GM21723 (cell line): Measurements from ENCODE around the gene CRB2.

Source experiments
- ATAC-seq: cut with Tn5 transposase; IDR thresholded peaks from one replicate; pipeline ENCODE4 v1.9.1; 2021; ENCODE audit warnings: mild to moderate bottlenecking, moderate library complexity; ENCODE audit not compliant: unreplicated experiment

Gene CRB2

DNA sequence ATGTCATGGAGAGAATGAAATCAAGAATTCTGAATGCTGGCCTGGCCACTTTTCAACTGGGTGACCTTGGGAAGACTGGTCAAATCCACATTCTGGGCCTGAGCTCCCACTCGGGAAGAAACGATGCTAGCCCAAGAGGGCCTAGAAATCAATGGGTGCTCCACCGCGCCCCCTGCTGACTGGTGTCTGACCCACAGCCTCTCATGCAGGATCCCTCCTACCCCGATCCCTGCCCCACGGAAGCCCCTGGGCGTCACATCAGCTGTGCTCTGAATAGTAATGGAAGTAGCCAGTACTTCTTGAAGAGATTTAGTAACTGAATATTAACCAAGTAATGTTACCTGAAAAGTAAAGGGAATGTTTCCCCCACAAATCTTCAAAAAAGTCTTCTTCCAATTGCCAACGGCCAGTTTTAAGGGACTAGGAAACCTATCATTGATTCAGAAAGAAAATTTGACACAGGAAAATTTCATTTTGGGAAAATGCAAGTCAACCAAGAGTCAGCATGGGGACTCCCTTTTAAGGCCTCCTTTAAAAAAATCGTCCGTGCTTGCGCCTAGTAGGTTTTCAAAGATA is 43.9 kb downstream of the CRB2 start:
- no peak for ATAC-seq

DNA sequence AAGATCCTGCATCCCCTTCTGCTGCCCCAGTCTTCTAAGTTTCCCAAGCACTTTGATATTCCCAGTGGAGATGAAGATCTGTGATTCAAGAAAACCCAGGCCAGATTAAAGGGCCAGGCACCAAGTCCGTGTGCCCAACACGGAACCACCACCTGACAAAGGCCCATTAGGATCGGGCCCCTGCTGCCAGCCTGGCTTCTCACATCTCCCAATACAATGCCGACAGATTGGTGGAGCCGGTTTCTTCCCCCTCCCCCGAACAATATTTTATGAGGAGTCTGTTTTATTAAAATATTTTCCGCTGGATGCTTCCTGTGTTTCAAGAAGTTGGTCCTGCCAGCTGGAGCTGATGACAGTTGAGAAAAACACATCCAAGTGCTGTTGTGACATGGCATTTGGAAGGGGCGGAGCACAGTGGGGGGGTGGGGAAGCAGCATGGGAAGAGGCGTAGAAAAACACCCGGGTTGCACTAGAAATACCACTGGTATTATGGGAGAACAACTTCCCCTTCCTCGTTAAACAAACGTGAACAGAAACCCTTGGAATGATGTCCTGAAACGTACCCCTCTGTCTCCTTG is 45.0 kb downstream of the CRB2 start:
- no peak for ATAC-seq

DNA sequence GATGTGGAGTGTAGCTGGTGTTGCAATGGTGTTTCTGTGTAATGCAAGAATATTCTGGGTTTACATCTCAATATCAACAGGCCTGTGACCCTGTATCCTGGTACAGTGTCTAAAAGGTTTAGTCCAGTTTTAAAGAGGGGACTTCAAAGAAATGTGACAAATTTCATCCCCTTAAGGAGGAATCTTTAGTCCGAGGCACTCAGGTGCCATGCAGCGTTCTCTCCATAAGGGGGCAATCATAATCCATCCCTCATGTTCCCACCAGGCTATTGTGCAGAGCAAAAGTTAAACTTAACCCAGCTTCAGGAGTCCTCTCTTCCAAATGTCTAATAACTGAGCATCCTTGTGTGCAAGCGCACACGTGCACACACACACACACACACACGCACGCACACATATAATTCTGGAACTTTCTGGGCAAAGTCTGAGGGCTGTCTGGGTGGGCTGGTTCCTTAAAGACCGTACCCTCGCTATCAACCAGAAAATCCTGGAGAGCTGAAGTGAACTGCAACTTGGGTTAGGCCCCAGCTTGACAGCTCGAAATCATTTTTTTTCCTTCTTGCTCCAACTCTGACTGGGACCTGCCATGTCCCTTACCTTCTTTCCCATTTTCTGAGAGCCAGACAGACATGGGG is 46.0 kb downstream of the CRB2 start:
- ATAC-seq = no peak

DNA sequence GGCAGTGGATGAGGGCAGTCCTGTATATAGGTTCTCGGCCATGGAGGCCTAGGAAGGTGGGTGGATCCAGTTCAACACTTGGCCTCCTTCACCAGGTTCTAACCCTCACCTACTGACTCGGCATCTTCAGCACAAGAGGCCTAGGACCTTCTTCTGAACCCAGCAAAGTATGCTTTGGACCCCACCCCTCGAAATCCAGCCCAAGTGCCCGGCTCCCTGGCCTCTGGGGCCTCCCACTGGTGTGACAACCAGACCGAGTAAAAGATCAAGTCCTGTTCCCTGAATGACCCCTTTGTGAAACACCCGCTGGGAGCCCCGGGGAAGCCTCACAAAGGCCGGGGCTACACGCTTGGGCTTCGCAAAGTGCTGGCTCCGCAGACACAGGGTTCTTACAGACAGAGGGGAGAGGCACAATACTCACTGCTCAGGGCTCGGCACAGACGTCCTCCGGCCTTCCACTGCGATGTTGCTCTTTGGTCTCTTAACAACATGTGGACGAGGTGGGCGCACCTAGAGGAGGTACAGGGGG is 47.0 kb downstream of the CRB2 start:
- no peak for ATAC-seq

DNA sequence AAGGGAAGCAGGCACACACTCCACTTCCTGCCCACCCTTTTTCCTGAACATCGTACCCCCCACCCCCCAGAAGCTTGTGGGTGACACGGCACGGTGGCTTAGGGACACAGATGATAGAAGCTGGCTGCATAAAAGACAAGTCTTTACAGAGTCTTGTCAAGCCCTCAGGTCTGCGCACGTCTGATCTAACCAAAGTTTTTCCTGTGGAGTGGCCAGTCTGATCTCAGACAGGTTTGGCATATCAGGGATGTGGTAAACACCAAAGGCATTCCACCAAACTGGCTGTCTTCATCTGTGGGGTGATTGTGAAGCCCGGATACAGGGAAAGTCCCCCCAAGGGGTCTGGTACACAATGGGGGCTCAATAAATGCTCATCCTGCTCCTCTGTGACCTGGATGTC is 50.0 kb downstream of the CRB2 start:
- ATAC-seq = no peak

DNA sequence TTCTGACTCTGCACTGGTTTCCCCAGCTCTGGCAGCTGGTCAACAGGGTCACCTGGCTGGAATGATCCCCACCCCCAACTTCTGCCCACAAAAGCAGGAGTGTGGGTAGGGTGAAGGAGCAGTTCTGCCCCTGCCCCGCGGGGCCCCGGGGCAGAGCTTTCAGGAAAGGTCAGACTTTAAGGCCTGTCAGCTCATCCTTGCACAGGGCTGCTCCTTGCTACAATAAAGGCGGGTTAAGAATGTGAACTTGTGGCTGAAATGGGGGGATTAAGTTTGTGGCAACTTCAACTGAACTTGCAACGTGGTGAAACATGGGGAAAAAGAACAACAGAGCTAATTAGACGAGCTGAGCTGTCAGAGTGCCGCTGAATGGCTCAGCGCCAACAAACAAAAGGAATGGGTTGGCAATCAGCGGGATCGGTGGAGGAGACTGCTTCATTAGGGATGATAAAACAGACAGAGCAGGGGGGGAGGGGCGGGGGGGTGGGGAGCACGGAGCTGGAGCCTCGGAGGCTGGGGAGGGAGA is 50.8 kb downstream of the CRB2 start:
- ATAC-seq = no peak

DNA sequence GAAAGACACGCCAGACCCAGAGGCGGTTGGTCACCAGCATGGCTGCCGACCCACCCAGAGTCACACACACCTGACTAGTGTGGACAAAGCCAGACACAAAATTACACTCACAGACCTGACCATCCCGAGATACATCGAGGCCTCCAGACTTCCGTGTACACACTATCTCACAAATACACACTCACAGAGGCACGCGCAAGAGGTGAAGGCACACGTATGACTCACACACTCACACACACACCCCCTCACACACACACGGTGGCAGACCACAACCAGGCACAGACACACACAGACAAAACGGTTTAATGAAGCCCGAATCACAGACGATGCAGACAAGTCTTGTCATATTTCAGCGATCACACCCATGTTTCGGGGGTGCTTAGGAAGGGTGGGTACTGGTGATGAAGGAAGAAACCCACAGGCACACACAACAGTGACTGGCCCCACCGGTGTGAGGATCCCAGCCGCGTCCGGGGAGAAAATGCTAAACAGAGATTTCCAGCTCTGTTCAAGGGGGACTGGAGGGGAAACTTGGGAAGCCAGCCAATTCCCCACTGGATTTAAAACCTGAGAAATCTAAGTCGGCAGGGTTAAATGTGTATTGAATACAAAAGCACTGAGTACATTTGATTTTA is 51.3 kb downstream of the CRB2 start:
- ATAC-seq = no peak

DNA sequence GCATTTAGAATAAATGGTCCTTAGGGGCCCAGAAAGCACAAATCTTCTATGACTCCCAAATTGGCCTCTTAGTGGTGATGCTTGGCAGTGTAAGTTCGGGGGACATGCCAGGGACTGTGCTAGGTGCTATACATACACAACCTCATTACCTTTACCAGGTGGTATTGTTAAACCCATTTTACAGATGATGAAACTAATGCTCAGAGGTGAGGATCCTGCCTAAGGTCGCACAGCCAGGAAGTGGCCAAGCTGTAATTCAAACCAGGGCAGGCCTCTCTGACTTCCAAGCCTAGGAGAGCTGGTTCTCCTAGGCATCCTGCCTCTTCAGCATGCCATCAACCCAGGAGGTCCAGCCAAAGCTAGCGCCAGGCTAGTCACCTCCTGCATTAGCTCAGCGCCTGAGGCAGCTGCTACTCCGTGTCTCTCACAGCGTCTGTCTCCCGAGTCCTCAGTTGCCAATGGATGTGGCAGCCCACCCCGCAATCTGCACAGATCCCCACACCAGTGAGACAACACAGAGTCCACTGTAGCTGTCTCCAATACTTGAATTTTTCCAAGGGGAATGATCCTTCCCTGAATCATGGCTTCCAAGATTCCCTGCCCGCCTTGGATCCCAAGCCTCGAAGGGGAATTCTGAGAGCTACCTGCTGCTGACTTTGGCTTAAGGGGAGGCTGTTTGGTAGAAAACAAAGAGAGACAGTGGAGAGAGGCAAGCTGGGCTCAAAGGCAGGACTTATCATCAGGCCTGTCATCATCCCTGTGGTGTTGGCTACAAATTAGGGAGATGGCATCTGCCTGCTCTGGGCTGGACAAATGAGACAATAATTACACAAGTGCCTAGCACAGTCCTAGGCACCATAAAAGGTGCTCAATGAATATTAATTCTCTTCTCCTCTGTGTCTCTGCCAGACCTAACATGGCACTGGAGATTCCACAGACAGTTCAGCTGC is 52.6 kb downstream of the CRB2 start:
- no peak for ATAC-seq

DNA sequence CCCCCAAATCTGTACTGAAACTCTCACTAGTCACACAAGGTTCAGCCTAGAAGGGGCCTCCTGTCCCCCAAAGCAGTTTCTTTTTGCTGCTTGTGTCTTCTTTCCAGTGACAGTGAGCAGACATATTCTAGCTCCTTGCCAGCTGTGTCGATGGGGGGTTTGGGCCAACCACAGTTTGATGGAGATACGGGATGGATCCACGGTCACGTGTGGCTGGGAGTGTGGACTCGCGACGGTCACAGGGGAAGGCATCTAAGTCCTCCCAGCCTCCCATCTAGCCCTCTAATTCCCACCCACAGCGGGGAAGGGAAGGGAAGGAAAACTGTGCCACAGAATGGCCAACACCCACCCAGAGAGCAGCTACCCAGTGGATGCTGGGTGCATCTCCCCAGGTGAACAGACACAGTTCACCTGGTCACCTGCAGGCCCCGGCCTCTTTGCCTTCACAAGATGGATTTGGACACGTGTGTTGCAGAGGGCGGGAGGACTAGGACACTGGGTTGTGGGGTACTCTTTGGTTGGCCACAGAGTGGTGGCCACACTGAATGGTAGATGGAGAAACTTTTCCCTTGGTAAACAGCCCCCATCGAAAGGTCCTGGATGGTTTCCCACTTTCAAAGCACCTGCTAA is 54.4 kb downstream of the CRB2 start:
- ATAC-seq = no peak

DNA sequence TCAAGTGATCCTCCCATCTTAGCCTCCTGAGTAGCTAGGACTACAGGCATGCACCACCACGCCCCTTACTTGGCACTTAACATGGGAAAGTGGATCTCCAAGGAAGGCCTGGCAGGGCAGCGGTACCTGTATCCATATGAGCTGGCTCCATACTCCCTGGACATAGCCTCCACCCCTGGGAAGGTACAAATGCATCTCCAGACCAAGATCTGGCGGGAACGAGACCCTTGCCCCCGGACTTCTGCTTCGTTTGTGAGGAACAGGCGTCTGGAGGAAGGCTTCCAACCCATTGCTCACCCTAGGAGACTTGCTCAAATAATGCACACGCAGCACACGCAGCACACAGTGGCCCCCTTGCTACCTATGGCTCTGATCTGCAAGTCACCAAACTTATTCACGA is 55.2 kb downstream of the CRB2 start:
- ATAC-seq = no peak

DNA sequence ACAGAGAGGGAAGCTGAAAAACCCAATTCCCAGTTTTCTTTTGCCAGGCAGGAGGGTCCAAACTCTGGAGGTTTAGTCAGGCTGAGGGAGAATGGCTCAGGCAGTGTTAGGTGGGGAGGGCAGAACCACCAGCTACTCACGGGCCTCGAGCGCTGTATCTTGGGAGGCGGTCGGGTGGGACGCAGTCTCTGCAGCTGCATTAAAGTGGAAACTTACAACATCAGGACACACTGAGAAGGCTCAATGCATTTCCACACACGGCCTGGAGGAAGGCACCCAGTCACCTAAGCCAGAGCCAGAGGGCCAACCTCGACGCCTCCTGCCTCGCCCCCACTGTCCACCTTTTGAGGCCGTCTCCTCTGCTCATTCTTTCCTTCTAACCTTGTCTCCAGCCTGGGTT is 55.6 kb downstream of the CRB2 start:
- no peak for ATAC-seq

DNA sequence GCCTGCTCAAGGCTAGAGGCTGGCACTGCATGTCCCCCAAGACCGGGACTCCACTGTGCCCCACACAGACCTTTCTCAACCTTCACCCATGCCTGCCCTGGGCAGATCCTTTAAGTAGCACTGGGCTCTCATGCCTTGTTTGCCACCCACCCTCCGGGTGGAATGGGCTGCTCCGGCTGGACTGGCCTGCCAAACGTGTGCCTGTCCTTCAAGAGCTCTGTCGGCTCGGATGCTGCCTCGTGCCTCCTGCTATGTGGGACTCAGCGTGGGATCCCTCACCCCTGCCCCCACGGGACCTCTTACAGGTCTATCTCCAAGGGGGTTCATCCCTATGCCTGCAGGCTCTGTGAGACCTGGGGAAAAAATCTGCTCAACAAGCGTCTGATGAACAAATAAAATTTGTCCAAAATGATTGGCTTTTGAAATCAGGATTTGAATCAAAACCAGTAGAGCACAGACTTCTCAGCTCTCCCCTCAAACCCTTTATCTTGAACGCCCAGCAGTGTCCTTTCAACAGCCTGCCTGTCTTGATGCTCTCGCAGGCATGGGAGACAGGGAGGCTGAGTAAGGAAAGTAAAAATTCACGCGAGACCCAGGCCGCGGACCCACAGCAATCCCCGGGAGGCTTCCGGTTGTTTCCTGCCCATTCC is 56.3 kb downstream of the CRB2 start:
- no peak for ATAC-seq

DNA sequence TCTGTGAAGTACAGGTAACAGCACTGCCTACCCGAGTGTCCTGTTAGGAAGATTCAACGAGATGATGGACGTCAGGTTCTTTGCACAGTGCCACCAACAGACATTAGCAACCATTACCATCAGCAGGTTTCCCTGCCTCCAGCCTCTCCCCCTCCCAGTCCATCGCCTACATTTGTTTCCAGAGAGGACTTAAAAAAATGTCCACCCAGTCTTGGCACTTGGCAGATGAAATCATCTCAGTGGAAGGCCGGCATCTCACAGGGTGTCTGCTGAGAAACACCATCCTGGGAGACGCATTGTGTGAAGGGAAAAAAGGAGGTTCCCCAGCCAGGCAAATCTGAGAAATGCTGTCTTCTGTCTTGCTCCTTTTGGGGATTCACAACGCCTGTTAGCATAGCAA is 58.2 kb downstream of the CRB2 start:
- no peak for ATAC-seq

DNA sequence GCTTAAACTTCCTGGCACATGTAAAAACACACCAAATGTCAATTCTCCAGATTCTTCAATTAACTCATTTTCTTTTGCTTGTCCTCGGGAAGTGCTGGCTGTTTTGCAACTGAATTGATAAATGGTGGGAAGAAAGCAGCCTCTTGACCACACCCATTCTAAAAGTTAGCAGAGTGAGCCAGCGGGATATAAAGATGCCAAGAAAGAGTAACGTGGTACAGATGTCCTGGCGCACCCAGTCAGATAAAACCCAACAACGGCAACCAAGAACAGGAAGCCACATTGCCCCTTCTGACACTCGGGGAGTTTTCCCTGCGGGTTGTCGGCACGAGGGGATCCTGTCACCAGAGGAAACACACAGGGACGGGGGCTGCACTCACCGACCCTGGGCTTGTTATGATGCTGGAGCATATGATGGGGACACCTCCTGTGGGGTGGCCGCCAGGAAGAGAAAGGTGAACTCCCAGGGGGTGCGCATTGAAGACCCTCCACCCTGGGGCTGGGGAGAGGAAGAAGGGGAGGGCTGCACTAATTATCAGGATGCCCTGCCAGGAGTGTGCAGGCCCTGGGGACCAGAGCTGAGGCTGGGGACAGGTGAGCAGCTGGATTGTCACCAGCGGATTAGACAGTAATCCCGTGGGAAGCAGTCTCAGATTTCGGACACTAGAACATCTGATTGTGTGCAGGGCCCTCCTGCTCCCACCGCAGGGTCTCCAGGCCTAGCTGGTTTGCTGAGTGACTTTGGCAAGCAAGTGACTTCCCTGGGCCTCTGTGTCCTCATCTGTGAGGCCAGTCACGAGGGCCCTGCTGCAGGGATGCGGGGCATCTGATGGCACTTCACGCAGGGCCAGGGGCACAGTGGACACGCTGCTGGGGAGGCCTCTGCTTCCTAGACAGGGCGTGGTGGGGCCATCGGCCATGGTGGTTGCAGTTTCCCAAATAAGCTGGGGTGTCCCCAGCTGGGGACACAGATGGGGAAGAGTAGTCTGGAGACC is 59.2 kb downstream of the CRB2 start:
- no peak for ATAC-seq

DNA sequence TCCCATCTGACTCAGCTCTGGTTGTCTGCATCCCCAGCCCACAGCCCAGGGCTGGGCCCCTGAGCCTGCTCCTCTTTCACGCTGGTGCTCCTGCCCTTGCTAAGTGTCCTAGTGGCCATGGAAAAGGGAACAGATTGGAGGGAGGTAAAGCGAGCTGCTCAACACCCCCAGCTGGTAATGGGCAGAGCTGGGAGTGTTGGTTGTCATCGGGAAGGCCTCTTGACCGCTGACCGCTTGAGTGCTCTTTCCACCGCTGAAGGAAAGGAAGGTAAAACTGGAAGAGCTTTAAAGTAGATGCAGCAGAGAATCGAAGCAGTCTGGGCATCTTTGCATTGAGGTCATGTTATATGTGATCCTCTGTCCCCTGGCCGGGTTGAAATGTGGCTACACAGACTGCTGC is 60.2 kb downstream of the CRB2 start:
- ATAC-seq = no peak

DNA sequence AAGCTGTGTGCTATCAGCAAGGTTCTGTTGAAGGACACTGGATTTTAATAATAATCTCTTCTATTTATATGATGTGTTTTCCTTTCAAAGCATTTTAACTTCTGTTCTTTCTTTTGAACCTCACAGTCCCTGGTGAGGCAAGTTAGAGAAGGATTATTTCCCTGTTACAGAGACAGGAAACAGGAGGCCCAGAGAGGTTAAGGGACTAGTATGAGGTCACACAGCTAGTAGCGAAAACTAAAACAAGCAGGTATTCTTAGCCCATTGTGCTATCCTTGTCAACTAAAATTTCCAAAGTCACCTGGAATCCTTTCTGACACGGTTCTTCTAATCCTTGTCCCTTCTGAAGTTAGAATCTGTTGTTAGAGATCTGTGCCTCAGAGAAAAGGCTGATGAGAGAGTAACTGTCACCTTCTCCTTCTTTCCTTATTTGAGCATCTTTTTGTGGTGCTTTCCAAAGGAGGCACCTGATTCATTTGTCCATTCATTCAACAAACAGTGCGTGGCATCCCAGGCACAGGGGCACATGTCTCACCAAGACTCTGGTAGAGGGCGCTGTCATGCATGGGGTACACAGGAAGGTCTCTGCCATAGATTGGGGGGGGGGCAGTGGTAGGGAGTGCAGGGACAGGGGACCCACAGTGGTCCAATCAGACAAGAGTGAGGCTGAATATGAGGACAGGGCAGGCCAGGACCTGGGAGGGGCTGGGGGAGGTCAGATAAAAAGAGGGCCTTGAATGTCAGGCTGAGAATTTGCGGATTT is 61.5 kb downstream of the CRB2 start:
- no peak for ATAC-seq

DNA sequence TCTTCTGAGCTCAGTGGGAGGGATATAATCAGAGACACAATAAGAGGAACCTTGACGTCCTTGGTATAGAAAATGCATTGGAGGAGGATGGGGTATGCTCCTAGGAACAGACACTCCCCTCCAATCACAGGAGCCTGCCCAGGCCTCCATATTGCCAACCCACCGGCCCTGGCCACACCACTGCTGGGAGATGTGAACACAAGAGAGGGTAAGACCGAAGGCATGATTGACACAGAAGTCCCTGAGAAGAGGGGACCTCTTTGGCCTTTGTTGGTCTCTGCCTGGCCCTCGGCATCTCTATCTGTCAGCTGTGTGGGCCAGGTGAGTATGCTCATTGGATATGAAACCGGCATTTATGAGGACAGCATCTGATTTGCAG is 62.0 kb downstream of the CRB2 start:
- no peak for ATAC-seq

DNA sequence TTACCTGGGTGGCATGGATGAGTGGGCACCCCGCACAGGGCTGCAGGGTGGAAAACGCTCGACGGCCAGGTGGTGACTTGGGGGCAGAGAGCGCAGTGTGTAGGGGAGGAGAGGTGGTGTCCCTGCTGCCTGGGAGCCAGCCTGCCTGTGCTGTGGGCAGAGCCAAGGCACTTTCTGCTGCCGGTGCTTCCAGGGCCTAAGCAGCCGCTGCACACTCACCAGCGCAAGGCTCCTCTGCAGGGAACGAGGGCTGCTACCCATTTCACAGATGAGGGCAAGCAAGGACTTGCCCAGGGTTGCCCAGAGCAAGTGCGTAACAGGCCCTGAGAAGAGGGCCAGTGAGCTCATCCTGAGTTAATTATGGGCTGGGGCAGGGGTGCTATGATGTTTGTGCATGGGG is 62.5 kb downstream of the CRB2 start:
- ATAC-seq = no peak
